IPS DF 19.7 (cell line): ENCODE measurements around the gene RPL36.
"Not testable (repeated sequence)": the region's sequence is repeated elsewhere in the genome, so short reads cannot be mapped to it uniquely, and the experiment has no call there.

Experiments used
- DNase-seq: peaks from one replicate; pipeline ENCODE4 v3.0.0-alpha.2; 2013; ENCODE audit warnings: low read depth, low spot score

RPL36 gene

GRCh38 chr19:5674714-5675113, 15.4 kb upstream of the RPL36 start:
- no peak for DNase-seq

- no peak for DNase-seq
Observed at GRCh38 chr19:5676105-5676771, 13.9 kb upstream of the RPL36 start.

- no peak for DNase-seq
Observed at GRCh38 chr19:5676772-5677105, 13.4 kb upstream of the RPL36 start.

GRCh38 chr19:5677136-5677535, 13.0 kb upstream of the RPL36 start:
- no peak for DNase-seq

GRCh38 chr19:5677580-5677979, 12.5 kb upstream of the RPL36 start:
- DNase-seq, result no peak

- no peak for DNase-seq
Observed at GRCh38 chr19:5678071-5678718, 11.9 kb upstream of the RPL36 start.

GRCh38 chr19:5679289-5680083, 10.6 kb upstream of the RPL36 start:
- DNase-seq, result no peak

GRCh38 chr19:5680084-5680436, 10.0 kb upstream of the RPL36 start:
- DNase-seq, result no peak

- DNase-seq, result peak; percentile 97
Observed at GRCh38 chr19:5680437-5681368, 9.4 kb upstream of the RPL36 start, which contains the start of the genes HSD11B1L and MICOS13. Gene HSD11B1L (plus strand): TSS chr19:5681027. CDS start chr19:5684833, 3,806 bp downstream. Gene MICOS13 (minus strand): TSS chr19:5680516. CDS start chr19:5680486, 30 bp downstream.

GRCh38 chr19:5681391-5682106, 8.5 kb upstream of the RPL36 start:
- no peak for DNase-seq

- DNase-seq, result no peak
Observed at GRCh38 chr19:5682107-5682482, 8.0 kb upstream of the RPL36 start.

GRCh38 chr19:5683177-5683886, 6.8 kb upstream of the RPL36 start:
- DNase-seq, result no peak

GRCh38 chr19:5684694-5685430, 5.2 kb upstream of the RPL36 start:
- DNase-seq, result no peak

- no peak for DNase-seq
Observed at GRCh38 chr19:5686326-5686646, 3.8 kb upstream of the RPL36 start.

GRCh38 chr19:5686647-5687359, 3.3 kb upstream of the RPL36 start:
- peak; percentile 83 for DNase-seq

- no peak for DNase-seq
Observed at GRCh38 chr19:5687360-5688198, 2.5 kb upstream of the RPL36 start.

- not testable (repeated sequence) for DNase-seq
Observed at GRCh38 chr19:5688262-5688881, 1.7 kb upstream of the RPL36 start.
